ENCODE results near the gene TEDC2.

TEDC2 gene

DNA sequence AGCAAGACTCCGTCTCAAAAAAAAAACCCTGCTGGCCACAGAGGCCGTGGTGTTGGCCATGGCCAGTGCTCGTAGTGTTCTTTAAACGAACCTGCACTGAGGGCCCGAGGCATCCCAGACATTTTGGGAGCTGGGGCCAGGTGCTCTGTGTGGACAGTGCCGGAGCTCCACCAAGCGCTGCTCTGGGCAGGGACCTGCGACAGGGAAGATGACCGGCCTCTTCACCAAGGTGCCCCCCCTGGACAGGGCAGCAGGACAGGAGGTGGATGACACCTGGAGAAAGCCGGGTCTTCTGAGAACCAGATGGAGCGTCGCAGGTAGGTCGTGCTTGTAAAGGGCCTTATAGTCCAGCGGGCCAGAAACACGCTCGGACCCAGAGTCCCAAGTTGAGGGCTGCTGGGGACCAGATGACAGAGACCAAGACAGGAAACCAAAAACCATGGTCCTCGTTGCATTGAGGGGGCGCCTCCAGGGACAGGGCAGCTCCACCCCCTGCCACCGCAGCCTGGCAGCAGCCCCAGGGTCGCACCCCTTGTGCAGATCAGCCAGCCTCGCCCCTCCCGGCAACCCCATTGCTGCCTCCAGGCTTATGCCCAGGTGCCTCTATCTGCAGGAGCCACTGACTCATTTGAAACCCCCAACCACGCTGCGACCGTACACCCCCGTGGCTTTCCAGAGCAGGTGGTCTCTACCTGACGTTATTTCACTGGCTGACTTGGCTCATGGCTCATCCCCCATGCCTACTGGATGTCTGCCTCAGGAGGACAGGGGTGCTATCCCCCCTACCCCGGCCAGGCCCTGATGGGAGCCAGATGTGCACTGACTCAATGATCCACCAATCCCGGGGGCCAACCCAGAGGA lies 7.0 kb downstream of the TEDC2 start:
- DNase-seq (ENCODE audit: low read depth, low spot score) = peak; percentile 9

GRCh38 chr16:2467528-2468232 lies 7.8 kb downstream of the TEDC2 start:
- DNase-seq (ENCODE audit: low read depth, low spot score) = peak; percentile 51

GRCh38 chr16:2468233-2468724 lies 8.4 kb downstream of the TEDC2 start:
- DNase-seq (ENCODE audit: low read depth, low spot score) = peak; percentile 37

- DNase-seq (ENCODE audit: low read depth, low spot score) = peak; percentile 22
These were observed 9.0 kb downstream of the TEDC2 start for GRCh38 chr16:2468725-2469398.

DNA sequence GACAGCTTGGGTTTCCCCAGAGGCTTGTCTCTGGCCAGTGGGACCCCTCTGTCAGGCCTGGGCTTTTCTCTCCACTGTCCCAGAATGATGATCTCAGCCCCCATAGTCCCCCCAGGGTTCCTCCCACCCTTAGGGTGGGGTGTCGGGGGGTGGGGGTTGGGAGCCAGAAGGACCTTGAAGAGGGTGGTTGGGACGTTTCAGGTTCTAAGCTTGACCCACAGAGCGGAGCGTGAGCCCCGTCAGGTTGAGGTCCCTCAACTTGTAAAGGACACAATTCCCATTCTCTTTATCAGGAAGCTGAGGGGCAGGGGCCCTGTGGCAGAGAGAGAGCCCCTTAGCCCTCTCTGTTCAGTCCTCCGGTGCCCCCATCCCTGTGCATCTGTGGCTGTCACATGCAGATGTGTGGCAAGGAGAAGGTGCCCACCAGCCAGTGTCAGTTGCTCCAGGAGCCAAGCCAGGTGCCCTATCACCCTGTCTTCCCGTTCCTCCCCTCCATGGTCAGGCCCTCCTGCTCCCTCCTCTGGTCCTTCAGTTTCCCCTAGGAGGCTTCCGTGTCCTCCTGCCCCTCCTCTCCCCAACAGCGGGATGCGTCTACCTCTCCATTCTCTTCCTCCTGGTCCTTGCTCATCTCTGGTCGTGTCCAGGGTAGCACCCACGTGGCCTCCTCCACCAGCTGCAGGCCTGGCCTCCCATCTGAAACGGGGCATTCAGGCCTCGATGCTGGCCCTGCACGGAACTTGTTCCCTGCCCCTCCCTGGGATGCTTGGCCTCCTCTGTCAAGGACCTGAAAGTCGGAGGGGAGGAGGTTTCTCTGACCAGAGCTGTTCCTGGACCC lies 9.7 kb downstream of the TEDC2 start:
- no peak for DNase-seq (ENCODE audit: low read depth, low spot score)

GRCh38 chr16:2470234-2470601 lies 10.3 kb downstream of the TEDC2 start:
- DNase-seq (ENCODE audit: low read depth, low spot score) = no peak

- DNase-seq (ENCODE audit: low read depth, low spot score) = peak; percentile 23
These were observed 10.7 kb downstream of the TEDC2 start for GRCh38 chr16:2470603-2471015.

DNA sequence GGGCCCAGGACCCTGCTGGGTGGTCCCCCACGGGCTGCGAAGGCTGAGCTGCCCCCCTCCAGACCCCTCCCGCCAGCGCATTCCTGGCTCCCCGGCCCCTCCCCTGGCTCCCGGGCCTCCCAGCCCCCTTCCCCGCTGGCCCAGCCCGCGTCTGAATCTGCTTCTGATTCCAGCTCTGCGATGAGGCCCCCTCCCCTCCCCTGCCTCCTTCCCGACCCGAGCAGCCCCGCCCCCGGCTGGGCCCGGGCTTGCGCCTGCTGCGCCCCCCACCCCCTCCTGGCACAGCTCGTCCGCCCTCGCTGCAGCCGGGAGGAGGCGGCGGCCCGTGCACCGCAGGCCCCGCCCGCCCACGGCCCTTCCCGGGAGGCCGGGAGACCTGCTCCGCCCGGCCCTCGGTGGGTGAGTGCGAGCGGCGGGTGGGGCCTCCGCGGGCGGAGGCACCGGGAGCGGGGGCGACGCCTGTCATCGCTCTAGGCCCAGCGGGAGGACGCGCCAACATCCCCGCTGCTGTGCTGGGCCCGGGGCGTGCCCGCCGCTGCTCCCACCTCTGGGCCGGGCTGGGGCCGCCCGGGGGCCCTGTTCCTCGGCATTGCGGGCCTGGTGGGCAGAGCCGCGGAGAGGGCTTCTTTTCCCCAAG lies 11.2 kb downstream of the TEDC2 start, which contains the start of gene NTN3:
NTN3 (plus strand) TSS at position 282 of the 637 bp plus-strand sequence. CDS start 405 bp downstream, outside the sequence.
- DNase-seq (ENCODE audit: low read depth, low spot score) = peak; percentile 23

- peak; percentile 23 for DNase-seq (ENCODE audit: low read depth, low spot score)
These were observed 12.0 kb downstream of the TEDC2 start for GRCh38 chr16:2471653-2472487.

- DNase-seq (ENCODE audit: low read depth, low spot score) = no peak
These were observed 12.6 kb downstream of the TEDC2 start for GRCh38 chr16:2472488-2472864.

DNA sequence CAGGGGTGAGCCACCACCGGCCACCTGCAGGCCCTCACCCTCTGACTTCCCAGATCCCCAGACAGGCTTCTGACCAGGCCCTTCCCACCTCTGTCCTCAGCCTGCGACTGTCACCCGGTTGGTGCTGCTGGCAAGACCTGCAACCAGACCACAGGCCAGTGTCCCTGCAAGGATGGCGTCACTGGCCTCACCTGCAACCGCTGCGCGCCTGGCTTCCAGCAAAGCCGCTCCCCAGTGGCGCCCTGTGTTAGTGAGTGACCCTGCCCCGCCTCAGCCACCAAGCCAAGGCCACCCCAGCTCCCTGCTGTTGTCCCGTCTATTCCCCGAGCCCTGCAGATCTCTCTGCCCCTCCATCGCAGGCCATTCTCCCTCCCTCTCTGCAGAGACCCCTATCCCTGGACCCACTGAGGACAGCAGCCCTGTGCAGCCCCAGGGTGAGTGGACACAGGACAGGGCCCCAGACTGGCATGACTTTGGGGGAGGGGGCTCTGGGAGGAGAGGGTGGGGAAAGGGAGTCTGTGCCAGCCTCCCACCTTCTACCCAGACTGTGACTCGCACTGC lies 13.1 kb downstream of the TEDC2 start:
- DNase-seq (ENCODE audit: low read depth, low spot score) = peak; percentile 14

GRCh38 chr16:2473446-2473926 lies 13.6 kb downstream of the TEDC2 start:
- peak; percentile 17 for DNase-seq (ENCODE audit: low read depth, low spot score)

- peak; percentile 44 for DNase-seq (ENCODE audit: low read depth, low spot score)
These were observed 14.3 kb downstream of the TEDC2 start for GRCh38 chr16:2473999-2474876.

- peak; percentile 83 for DNase-seq (ENCODE audit: low read depth, low spot score)
These were observed 15.0 kb downstream of the TEDC2 start, which contains the start of gene TBC1D24 for GRCh38 chr16:2474877-2475412. Gene TBC1D24 (plus strand): TSS chr16:2475127. CDS start chr16:2496149, 21,022 bp downstream.

DNA sequence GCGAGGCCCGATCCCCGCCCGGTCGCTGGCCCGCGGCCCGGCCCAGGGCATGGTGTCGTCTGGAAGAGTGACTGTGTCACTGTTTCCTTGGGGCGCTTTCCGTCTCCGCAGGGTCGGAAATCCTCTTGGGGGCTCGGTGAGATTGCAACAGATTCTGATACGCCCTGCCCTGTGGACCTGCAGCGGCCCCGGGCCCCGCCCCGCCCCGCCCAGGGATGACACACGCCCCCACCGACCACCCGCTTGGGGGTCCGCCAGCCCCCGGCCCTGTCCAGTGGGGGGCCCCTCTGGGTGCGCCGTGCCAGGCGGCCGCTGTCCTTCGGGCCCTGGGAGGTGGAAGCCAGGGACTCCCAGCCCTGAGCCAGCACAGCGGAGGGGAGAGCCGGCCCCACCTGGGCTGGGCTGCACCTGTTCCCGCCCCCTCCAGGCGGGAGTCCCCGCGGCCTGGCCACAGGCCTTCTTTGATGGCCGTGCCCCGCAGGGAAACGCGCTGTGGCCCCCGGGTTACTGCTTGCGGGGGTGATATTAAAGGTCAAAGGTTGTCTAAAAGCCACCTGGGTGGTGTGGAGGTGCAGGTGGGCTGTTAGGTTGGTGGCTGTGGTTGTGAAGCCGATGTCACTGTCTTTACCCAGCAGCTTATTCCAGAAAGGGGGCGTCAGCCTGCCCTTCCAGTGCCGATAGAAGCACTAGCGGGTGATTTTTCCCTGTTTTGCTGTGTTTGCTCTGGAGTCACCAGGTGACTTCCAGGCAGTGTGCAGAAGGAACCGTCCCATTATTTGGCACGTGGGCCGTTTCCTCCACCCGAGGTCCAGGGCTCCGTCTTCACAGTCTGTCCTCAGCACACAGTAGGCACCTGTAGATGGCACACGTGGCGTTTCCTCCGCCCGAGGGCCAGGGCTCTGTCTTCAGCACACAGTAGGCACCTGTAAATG lies 15.8 kb downstream of the TEDC2 start:
- peak; percentile 27 for DNase-seq (ENCODE audit: low read depth, low spot score)

DNA sequence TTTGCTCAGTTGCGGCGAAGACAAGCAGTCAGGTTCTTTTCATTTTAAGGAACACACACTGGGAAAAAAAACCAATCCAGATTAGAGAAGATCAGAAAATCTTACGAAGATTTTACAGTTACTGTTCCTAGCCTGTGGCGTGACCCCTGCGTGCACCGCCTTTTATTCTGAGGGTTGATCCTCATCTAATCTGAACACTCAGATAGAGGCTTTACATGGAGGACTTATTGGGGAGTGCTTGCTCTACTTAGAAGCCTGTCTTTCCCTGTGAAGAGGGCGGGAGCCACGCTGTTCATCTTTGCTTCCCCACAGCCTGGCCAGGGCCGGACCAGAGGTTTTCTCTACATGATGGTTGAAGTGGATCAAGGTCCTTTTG lies 16.4 kb downstream of the TEDC2 start:
- DNase-seq (ENCODE audit: low read depth, low spot score) = no peak

DNA sequence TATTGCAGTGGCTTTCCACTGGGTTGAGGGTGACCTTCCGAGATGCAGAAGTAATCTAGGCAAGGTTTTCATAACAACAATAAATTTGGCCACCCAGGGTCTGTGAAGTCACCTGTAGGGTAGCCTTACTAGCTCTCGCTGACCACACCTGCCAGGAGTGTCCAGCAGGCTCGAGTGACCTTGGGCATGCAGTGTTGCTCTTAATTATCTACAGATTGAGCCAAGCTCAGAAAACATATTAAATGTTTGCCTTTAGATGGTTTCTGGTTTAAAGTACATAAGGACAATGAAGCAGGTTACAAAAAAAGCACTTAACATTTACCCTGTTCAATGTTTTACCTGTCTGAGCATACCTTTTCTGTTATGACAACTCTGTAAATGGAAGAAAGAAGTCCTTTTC lies 16.8 kb downstream of the TEDC2 start:
- DNase-seq (ENCODE audit: low read depth, low spot score) = no peak
